Hematopoietic multipotent progenitor cell treated with erythropoietin and hydrocortisone succinate and interleukin-3 and kit ligand, for 15 days (in vitro differentiated cells): Measurements from ENCODE around the gene SERINC5.

Experiments
- DNase-seq: peaks from one replicate; pipeline ENCODE4 v3.0.0-alpha.2; 2015; ENCODE audit warnings: low spot score

Gene SERINC5

DNA sequence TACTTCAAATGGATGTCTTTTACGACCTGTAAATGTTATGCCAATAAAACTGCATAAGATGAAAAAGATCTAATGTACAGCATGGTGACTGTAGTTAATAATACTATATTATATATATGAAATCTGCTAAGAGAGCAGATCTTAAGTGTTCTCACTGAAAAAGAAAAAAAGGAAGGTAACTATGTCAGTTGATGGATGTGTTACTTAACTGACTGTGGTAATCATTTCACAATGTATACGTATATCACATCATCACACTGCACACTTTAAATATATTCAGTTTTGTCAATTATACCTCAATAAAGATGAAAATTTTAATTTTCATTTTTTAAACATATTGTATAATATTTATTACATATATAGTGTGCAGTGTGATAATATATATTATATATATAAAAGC lies 188.8 kb downstream of the SERINC5 start:
- no peak for DNase-seq

DNA sequence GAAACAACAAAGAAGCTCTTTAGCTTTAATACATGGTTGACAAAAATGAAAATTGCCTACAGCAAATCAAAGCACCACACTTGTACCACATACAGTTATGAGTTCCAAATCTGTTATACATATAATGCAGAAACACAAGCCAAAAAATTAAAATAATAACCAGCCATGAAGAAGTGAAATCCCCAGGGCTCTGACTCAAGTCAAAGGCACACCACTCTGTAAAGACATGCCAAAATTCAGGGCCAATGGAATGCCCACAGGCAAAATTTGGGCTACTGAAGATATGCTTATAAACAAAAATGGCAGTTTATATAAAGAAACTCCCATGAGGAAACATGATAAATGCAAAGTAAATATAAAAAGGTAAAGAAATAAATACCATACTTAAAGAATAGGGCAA lies 191.7 kb downstream of the SERINC5 start:
- DNase-seq, result no peak
